NCI-H1930 (cell line): Measurements from ENCODE around the gene ARID1B.

ENCODE experiments used
- DNase-seq, 2 experiments: peaks; one replicate each; lab custom pipeline; 2025; lab: John Stamatoyannopoulos, UW

ARID1B gene

DNA sequence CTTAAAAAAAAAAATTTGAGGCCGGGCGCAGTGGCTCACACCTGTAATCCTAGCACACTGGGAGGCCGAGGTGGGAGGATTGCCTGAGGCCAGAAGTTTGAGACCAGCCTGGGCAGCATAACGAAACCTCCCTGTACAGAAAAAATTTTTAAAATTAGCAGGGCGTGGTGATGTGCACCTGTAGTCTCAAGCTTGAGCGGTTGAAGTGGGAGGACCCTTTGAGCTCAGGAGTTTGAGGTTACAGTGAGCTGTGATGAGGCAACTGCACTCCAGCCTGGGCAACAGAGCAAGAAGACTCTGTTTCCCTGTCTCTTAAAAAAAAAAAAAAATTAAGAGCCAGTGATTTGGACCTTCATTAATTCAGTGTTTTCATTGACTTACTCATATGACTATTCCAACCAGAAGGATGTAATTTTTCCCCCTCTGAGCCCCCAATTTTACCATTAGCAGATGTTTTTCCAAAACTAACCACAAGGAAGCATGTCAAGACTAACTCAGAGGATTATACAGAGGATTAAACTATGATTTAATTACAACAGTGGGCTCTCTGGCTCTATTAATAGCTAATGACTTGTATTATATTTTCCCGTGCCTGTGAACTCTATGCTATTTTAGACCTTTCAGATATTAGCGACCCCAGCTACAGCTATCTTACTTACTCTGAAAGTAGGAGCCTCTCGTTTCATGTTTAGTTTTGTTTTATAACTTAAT, 75.1 kb downstream of the ARID1B start:
- DNase-seq, result no peak

DNA sequence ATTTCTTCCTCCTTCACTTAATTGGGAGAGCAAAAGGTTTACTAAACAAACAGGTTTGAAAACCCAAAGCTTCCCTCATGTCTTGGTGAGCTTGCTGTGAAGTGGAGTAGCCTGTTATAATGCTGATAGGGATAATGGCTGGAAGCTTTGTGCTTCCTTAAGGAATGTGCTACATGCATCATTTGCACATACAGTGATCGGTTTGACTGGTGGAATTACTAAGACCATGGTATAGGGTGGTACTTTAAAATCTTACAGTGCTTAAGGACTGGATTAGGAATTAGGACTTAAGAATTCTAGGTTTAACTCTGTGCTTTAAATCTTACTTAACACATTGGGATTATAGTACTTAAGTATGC, 75.7 kb downstream of the ARID1B start:
- no peak for DNase-seq

DNA sequence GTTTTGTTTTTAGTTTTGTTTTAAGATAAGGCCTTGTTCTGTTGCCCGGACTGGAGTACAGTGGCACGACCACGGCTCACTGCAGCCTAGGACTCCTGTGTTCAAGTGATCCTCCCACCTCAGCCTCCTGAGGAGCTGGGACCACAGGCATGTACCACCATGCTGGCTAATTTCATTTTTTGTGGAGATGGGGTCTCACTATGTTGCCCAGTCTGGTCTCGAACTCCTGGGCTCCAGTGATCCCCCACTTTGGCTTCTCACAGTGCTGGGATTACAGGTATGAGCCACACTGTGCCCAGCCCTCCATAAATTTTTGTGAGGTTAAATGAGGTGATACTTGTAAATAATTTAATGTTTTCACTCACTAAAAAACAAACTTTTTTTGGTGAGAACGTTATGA, 76.6 kb downstream of the ARID1B start:
- no peak for DNase-seq

DNA sequence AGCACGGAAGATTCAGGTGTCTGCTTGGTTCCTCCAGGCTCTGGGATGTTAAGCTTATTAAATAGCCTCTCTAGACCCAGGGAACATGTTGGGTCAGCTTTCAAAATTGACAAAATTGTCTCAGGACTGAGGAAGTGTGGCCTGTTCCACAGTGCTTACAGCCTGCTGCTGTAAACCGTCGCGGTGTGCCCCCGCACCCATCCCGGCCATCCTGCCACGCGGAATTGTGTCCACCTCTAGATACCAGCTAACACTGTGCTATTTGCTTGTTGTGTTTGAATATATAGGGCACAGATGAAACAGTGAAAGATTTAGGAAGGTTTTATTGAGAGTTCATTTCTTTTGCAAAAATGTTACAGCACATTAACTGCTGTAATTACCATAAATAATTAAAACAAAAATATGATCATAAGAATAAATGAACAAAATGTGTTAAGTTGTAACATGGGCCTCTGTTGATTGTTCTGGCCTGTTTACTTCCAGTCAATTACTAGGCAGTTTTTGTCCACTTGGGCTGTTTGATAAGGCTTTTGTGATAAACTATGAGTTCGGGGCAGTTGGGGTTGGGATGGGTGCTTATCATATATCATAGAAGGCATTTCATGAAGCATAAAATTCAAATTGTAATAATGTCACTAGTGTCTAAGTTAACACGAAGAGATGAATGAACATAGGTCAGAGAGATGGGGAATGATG, 77.4 kb downstream of the ARID1B start:
- no peak for DNase-seq

DNA sequence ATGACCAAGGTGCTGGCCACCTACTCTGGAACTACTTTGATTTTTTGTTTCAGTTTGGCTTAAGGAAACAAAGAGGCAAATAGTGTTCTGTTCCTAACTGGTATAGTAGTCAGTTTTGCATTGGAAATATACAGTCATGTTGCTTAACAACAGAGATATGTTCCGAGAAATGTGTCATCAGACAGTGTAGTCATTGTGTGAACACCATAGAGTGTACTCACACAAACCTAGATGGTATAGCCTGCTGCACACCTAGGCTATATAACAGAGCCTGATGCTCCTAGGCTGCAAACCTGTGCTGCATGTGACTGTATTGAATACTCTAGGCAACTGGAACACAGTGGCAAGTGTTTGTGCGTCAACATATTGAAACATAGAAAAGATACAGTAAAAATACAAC, 80.4 kb downstream of the ARID1B start:
- DNase-seq, result no peak

DNA sequence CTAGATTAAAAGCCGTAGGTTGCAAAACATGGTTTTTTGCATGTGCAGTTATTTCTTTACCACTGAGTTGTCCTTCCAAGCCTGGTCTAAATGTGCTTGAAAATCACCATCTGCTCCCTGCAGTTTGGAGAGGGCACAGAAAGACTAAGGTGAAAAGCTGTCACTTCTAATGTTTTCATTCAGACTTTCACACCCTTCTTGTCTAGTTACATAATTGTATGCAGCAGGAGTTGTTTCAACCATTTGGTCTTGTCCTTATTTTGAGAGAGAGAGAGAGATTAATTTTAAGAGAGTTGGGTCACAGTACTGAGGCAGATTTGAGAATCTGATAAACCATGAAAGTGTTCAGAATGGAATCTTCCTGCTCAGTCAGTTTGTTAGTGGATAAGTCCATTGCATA, 82.5 kb downstream of the ARID1B start:
- DNase-seq, result no peak

DNA sequence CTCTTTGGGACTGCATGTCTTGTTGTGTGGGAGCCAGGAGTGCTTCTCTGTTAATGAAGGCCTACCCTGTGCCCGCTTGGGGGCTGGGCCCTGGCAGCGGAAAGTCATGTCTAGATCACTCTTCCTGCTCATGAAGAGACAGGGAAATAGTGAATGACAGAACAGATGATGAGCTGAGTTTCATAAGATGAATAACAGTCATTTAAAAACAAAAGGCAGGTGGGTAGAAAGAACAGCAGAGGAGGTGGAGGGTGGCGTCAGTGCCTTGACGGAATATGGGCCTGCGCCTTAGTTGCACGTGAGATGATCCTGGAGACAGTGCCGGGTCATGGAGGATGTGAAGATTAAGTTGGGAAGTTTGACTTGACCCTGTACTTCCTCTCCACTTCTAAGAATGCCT, 85.5 kb downstream of the ARID1B start:
- DNase-seq, result no peak

DNA sequence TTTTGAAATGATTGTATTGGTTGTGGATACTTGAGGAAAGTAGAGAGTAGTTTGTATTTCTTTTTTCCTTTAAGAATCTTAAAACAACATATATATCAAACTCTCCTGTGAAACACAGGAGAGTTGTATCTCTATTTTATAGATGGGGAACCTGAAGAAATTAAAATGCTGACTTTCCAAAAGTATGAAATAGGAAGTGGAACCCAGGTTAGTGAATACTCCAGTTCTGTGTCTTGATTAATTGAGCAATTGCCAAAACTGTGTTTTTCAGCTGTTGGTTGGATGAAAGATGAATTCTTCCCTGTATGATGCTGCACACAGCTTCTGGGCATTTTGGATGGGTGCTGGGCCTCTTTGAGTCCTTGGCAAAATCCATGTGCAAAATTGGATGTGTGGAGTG, 86.3 kb downstream of the ARID1B start:
- no peak for DNase-seq

DNA sequence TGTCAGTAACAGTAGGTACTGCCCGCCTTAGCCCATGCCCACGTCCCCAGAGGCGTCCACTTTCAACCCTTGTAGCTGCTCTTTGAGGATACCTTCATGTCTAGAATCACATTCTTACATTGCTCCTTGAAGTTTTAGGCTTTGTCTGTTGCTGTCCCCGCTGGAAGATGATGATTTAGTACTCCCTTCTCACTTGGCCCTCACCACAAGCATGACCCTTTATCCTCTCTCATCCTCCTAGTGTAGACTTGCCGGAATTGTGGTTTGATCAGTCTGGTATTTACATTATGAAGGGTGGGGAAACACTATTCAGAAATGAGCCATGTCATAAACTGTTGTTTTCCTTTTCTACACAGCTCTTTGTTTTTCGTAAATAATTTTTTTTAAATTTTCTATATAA, 87.4 kb downstream of the ARID1B start:
- DNase-seq, result no peak

DNA sequence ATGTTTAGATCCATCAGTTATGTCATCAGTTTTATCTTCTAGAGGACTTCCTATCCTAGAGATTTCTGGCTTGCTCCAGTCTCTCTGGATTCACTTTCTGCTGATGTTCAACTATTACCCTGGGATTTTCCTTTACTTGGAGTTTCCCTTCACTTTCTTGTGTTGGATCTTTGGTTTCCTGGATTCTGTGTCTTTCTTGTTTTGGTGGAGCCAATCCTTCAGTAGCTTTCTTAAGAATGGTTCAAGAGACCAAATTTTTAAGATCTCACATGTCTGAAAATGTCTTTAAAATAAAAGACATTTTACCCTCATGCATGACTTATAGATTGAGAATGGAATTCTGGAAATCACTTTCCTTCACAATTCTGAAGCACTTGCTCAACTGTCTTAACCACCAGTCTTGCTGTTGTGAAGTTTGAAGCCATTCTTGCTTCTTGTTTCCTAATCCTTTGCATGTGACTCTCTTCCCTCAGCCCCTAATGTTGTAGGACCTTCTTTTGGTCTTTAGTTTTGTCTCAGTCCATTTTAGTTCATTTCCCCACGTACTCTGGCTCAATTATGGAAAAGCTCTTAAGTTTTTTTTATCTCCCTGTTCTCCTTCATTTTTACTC, 87.9 kb downstream of the ARID1B start:
- DNase-seq, result no peak

DNA sequence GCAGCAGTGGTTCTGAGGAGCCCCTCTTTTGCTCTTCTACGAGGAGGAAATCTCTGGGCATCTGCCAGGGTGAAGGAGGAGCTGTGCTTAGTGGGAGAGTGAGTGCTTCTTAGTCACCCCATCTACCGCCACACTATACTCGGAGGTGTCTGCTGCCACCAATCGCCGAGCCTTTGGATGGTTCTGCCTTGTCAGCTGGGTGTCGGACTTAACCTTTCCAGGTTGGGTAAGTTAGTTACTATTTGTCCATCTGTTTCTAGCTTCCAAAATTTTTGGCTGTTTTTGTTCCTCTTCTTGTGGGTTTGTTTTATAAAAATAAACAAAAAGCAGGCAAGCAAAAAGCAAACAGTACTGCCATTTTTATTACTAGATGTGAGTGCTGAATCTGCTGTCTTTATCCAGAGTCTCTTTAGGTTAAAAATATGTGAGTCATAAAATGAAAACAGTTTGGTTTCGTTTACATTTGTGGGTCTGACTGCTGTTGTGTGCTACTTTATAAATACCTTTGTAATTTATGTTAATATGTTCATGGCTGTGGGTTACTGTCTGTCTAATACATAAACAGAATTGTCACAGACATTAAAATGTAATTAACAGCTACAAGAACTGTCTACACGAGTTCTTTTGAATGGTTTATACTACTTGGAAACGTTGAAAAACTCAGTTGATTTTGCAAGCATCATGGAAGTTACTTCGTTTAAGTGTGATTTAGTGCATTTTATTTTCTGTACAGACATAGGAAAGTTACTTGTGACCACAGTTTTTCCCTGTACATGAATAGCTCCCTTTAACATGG, 89.2 kb downstream of the ARID1B start:
- no peak for DNase-seq

DNA sequence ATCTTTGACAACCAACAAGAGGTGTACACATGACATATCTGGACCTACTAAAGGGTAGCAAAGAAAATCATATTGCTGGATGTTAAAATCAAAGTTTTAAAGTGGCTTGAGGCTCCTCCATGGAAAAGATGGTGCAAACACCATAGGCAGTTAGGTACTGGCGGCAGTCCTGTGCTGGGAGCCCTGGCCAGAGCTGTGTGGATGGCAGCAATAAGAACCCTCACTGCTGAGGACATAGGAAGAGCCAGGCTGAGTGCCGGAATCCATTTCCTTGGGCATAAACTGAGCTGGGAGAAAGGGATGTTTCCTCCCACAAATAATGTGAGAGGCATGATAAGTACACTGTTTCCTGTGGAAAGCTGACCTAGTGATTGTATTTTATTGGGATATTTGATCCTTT, 89.9 kb downstream of the ARID1B start:
- DNase-seq, result no peak

DNA sequence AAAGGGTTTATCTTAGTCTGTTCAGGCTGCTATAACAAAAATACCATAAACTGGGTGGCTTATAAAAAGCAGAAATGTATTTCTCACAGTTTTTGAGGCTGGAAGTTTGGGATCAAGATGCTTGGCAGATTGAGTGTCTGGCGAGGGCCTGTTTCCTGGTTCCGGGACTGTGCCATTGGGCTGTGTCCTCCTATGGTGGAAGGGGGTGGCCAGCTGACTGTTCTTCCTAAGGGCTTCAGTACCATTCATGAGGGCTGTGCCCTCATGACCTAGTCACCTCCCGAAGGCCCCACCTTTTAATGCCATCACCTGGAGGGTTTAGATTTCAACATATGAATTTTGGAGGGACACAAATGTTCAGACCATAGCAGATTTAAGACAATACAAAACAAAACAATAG, 91.2 kb downstream of the ARID1B start:
- no peak for DNase-seq

DNA sequence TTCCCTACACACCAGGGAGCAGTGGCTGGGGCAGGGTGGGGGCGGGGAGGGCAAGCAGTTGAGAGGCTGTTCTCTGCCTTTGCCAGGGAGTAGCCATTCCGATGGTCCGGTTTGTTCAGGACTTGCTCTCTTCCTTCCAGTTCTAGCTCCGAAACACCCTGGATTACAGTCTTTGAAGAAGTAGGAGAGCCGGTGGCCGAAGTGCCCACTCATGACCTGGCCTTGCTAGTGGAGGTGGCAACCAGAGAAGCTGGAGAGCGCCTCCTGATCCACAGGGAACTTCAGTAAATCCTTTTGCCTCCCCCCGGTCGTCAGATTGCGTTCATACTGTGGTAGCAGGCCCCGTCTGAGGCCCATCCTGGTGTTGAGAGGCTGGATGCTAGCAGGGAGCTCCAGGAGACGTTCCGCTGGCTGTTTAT, 92.8 kb downstream of the ARID1B start:
- DNase-seq, result no peak

DNA sequence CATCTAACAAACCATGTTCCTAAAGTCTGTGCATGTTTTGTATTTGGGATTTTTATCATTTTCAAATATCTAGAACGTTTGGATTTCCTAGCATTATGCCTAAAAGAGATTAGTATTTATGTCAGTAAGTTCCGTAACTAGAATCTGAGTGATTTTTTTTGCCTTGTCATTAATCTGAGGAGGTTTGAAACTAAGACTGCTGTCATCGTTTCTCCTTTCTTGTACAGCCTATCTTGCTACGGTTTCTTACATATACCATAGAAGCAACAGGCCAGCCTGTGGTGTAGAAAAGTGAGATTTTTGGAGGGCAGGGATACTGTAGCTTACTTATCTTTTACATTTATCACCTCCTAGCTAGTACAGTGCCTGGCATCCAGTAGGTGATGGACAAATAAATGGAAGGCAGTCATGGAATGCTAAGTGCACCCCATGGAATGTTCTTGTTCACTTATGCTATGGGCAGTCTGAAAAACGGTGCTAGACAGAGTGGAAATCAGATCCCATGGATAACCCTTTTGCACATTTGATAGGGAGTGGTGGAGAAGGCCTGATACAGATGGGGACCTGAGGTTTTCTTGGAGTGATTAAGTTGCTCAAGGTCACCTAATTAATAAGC, 93.9 kb downstream of the ARID1B start:
- no peak for DNase-seq

DNA sequence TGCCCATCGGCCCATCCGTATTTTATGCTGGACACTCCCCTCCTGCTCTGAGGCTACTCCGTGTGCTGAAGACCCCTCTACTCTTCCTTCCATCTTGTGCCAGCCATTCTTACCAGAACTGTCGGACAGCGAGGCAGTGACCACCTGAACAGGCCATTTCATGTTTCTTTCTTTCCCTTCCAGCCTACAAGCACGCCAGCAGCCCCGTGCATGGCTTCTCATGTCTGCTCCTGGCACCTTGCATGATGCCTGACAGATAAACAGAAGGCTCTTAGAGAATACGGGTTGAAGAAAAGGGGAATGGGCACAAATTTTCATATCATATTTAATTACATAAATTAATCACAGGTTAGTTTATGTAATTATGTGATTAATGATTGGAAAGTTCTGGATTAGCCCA, 95.7 kb downstream of the ARID1B start:
- no peak for DNase-seq

DNA sequence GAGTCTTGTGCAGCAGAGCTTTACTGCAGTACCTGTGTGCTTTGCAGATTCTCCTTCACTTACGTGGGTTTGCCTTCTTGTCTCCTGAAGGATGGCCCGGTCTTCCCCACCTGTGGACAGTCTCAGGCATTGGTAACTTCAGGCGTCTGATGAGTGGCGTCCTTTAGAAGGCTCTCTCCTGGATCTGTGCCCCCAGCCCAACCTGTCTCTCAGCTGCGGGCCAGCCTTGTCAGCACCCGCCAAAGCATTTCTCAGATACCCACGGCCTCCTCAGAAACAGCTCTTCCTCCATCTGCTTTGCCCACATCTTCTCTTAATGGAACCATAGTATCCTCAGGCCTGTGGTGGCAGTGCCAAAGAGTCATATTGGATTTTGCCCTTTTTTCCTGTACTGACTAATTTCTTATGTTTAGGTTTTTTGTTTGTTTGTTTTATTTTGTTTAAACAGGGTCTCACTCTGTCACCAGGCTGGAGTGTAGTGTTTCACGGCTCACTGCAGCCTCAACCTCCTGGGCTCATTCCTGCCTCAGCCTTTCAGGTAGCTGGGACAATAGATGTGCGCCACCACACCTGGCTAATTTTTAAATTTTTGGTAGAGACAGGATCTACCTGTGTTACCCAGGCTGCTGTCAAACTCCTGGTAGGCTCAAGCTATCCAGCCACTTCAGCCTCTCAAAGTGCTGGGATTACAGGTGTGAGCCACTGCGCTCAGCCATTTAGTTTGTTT, 96.6 kb downstream of the ARID1B start:
- no peak for DNase-seq

DNA sequence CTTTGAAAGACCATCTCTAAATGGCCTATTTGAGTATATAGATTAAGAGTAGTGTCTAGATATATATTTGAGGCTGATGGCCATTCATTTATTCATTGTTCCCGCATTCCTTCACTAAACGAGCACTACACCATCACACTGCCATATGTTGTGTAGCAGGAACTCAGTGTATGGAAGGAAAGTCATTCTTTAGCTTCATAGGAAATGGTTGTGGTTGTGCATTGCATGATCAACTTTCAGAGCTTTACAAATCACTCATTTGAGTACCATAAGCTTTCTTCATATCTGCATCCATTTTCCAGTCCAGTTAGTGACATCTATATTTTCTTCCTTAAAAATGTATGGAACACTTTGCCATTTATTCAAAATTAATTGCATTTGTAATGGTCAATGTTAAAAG, 97.9 kb downstream of the ARID1B start:
- no peak for DNase-seq

DNA sequence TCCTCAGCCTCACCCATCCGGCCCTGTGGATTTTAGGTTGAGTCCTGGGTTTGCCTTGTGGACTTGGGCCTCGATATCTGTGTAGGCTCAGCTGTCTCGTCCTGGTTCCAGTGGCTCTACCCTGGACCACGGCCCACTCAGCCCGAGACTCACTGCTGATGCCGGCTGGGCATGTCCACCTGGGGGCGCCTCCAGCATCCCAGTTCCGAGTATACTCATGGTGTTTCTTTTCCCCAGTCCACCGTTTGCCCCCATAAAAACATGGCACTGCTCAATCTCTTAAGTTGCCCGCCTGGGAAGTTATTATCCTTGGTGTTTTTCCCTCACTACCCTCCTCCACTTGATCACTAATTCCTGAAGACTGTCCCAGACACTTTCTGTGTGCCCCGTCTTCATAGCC, 99.1 kb downstream of the ARID1B start:
- no peak for DNase-seq

DNA sequence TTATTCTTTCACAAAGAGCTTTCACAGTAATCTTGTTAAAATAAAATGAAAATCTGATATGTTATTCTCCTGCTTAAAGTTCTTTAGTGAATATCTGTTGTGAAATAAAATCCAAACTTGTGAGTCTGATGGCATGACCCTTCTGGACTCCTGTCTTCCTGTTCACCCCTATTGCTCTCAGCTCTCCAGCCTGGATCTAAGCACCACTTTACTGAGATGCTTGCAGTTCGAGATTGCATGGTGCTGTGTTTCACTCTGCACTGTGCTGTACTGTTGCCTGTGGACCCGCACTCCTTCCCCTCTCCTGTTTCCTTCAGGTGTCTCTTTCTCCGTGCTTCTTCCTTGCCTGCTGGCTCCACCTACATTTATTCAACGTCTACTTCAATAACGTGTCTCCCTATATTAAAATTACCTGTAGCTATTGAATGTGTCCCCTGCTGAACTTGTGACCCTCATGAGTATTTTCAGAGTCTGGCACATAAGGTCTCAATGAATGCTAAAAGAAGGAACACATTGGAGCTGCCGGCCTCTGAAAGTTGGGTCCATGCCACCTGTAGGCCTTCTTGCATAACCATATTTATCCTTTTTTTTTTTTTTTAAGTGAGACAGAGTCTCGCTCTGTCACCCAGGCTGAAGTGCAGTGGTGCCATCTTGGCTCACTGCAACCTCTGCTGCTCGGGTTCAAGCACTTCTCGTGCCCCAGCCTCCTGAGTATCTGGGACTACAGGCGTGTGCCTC, 100.1 kb downstream of the ARID1B start:
- DNase-seq, result no peak

DNA sequence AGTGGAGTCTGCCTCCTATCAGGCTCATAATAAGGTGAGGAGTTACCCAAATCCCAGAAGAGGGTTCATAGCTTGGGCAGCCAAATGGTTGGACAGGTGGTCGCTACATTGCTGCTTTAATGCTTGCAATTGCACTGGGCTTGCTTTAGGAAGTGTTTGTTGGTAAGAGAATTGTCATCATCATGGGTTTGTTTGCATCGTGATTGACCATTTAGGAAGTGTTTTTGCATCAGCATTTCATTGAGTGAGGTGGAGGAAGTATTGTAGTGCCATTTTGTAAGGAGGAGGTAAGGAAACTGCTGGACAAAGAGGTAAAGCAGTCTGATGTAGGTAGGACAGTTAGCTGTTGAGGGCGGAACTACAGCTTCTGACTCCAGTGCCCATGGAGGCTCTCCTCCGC, 101.5 kb downstream of the ARID1B start:
- DNase-seq, result no peak
